Gastrocnemius medialis (tissue), 4 donors: ENCODE measurements around the gene ZNF682. TPM values are rescaled to one million over a fixed set of nuclear protein-coding genes. Genes with fewer than 3 reads are reported as not detected.
"Not testable (repeated sequence)": the region's sequence is repeated elsewhere in the genome, so short reads cannot be mapped to it uniquely, and the experiment has no call there.

Source experiments
- ATAC-seq, 2 donors: fragments of 150-250 bp; one replicate each; pipeline ENCODE4 v1.9.1; 2016
- DNase-seq, 2 donors: peaks; one replicate each; pipeline ENCODE4 v3.0.0-alpha.2; 2019
- H3K27ac ChIP-seq, 4 donors: fragments of 200-600 bp; sonication (generic); 1 replicate in 1 of 4; 2 replicates in 3 of 4; pipeline ENCODE4 v1.5.1; 2016 to 2018; ENCODE audit warnings: mild to moderate bottlenecking in 2 of 4, moderate library complexity in 1 of 4
- H3K27me3 ChIP-seq, 3 donors: fragments of 200-600 bp; sonication (generic) in 2 of 3; 1 replicate in 1 of 3; 2 replicates in 2 of 3; pipeline versions ENCODE4 v1.5.1 to v1.6.0; 2016 to 2019; ENCODE audit warnings: mild to moderate bottlenecking in 1 of 3, moderate library complexity in 1 of 3
- H3K36me3 ChIP-seq, 2 donors: fragments of 200-600 bp; sonication (generic) in 1 of 2; one replicate each; pipeline ENCODE4 v1.5.1; 2017 to 2018
- H3K4me1 ChIP-seq, 2 donors: fragments of 200-600 bp; sonication (generic) in 1 of 2; one replicate each; pipeline ENCODE4 v1.5.1; 2016 to 2017; ENCODE audit warnings: mild to moderate bottlenecking in 2 of 2
- H3K4me3 ChIP-seq, 4 donors: fragments of 200-600 bp; sonication (generic) in 3 of 4; 1 replicate in 1 of 4; 2 replicates in 3 of 4; pipeline ENCODE4 v1.5.1; 2016 to 2019; ENCODE audit warnings: mild to moderate bottlenecking in 2 of 4
- H3K9me3 ChIP-seq, 3 donors: fragments of 200-600 bp; sonication (generic) in 2 of 3; 1 replicate in 1 of 3; 2 replicates in 2 of 3; pipeline ENCODE4 v1.5.1; 2016 to 2019
- CTCF ChIP-seq, 5 experiments: fragments of 450-650 bp in 3 of 5; fragments of 200-600 bp in 2 of 5; sonication (generic) in 2 of 5; IDR thresholded peaks in 4 of 5; conservative IDR thresholded peaks in 1 of 5; 1 replicate in 4 of 5; 2 replicates in 1 of 5; pipeline ENCODE4 v1.5.1; 2016 to 2019; ENCODE audit warnings: antibody characterized with exemption in 5 of 5, mild to moderate bottlenecking in 3 of 5, moderate library complexity in 3 of 5
- POLR2A ChIP-seq, 2 donors: fragments of 450-650 bp; IDR thresholded peaks; one replicate each; pipeline ENCODE4 v1.6.1; 2017; ENCODE audit warnings: antibody characterized with exemption in 2 of 2, mild to moderate bottlenecking in 2 of 2, moderate library complexity in 2 of 2
- in situ Hi-C, 4 donors: fragments of 200-750 bp; cut with MboI; loops; one replicate each; pipeline versions ENCODE4 v1.15.0 to v1.8.0; 2017; ENCODE audit warnings: low sequenced_read_pairs in 4 of 4
- intact Hi-C: fragments of 100-400 bp; cut with DNase I; formaldehyde crosslinking; loops from one replicate; pipeline ENCODE4 v1.15.1; 2023; ENCODE audit warnings: low total_unique reads
- total RNA-seq, 4 donors: library from RNA; depleted of rRNA; stranded (reverse); fragments of >200 nt; gene quantifications; one replicate each; pipeline versions ENCODE4 v1.1.0 to v1.2.3, GENCODE V29; 2016

Gene ZNF682
- total RNA-seq, 4 donors from 2014 or later = 0.44 to 6.3 TPM; not detected in 2

GRCh38 chr19:20005741-20006140, 33.6 kb downstream of the ZNF682 start:
- intact Hi-C loops = no loop called here
- Histone ChIP-seq H3K4me1 (no peaks in the 10 kb centered on the region), H3K27ac (no peak overlapping the region), H3K4me3 (peak overlapping the region in 1 of 4 donors; percentile 32), H3K9me3 (peaks cover 0 to 9% (median 0%) of the 10 kb centered on the region in 3 donors), H3K36me3 (peaks cover 0 to 10% of the 10 kb centered on the region in 2 donors), H3K27me3 (no peaks in the 10 kb centered on the region)
- TF ChIP-seq POLR2A (IDR thresholded peaks at IDR 0.05) (no peak), CTCF (IDR thresholded peaks at IDR 0.05 in 4 of 5, conservative IDR thresholded peaks at IDR 0.05 in 1 of 5) (no peak)
- ATAC-seq (no peak), DNase-seq (no peak)
- in situ Hi-C loops = no loop called here

GRCh38 chr19:19997656-19998268, 41.5 kb downstream of the ZNF682 start:
- intact Hi-C loops (no loop called here), in situ Hi-C loops (loop anchor here in 1 of 4 donors (25.0 kb wide), 1 partner anchor 290 kb away; no protein-coding TSS in a partner anchor)
- Histone ChIP-seq H3K4me3 (no peak overlapping the region), H3K36me3 (no peaks in the 10 kb centered on the region), H3K4me1 (no peaks in the 10 kb centered on the region), H3K27me3 (no peaks in the 10 kb centered on the region), H3K9me3 (no peaks in the 10 kb centered on the region), H3K27ac (no peak overlapping the region)
- ATAC-seq (no peak), DNase-seq (no peak)
- TF ChIP-seq POLR2A (IDR thresholded peaks at IDR 0.05) = no peak
- peak in 4 of 5 experiments; percentile 20 to 72 (median 45) for TF ChIP-seq CTCF (IDR thresholded peaks at IDR 0.05 in 4 of 5, conservative IDR thresholded peaks at IDR 0.05 in 1 of 5)

- TF ChIP-seq POLR2A (IDR thresholded peaks at IDR 0.05) (no peak), CTCF (IDR thresholded peaks at IDR 0.05 in 4 of 5, conservative IDR thresholded peaks at IDR 0.05 in 1 of 5) (no peak)
- H3K9me3 ChIP-seq = no peaks in the 10 kb centered on the region
- no peak for ATAC-seq
- no peak overlapping the region for H3K4me3 ChIP-seq
- no peaks in the 10 kb centered on the region for H3K36me3 ChIP-seq
- intact Hi-C loops = no loop called here
- in situ Hi-C loops = loop anchor here in 1 of 4 donors (25.0 kb wide), 1 partner anchor 430 kb away; the partner anchor contains the start of genes CILP2 and YJEFN3
- H3K27me3 ChIP-seq = no peaks in the 10 kb centered on the region
- no peak for DNase-seq
- H3K4me1 ChIP-seq = no peaks in the 10 kb centered on the region
- no peak overlapping the region for H3K27ac ChIP-seq
Measured at GRCh38 chr19:19966862-19967261, 72.4 kb downstream of the ZNF682 start.

GRCh38 chr19:19966126-19966525, 73.2 kb downstream of the ZNF682 start:
- H3K4me3 ChIP-seq, H3K4me1 ChIP-seq, H3K36me3 ChIP-seq, H3K9me3 ChIP-seq, H3K27me3 ChIP-seq, intact Hi-C loops, DNase-seq, H3K27ac ChIP-seq, ATAC-seq: not testable (repeated sequence)
- in situ Hi-C loops = loop anchor here in 1 of 4 donors (25.0 kb wide), 1 partner anchor 429 kb away; the partner anchor contains the start of genes CILP2 and YJEFN3

GRCh38 chr19:19964416-19964815, 74.9 kb downstream of the ZNF682 start:
- no peaks in the 10 kb centered on the region for H3K27me3 ChIP-seq
- DNase-seq = no peak
- ATAC-seq = no peak
- no peaks in the 10 kb centered on the region for H3K9me3 ChIP-seq
- no peak overlapping the region for H3K27ac ChIP-seq
- H3K4me3 ChIP-seq = no peak overlapping the region
- intact Hi-C loops = no loop called here
- H3K36me3 ChIP-seq = no peaks in the 10 kb centered on the region
- no peaks in the 10 kb centered on the region for H3K4me1 ChIP-seq
- in situ Hi-C loops = loop anchor here in 1 of 4 donors (25.0 kb wide), 1 partner anchor 427 kb away; the partner anchor contains the start of genes CILP2 and YJEFN3
- TF ChIP-seq CTCF (IDR thresholded peaks at IDR 0.05 in 4 of 5, conservative IDR thresholded peaks at IDR 0.05 in 1 of 5) (no peak), POLR2A (IDR thresholded peaks at IDR 0.05) (no peak)
